HG03060 (cell line): ENCODE results near the gene ARIH1.
"Not testable (repeated sequence)": the region's sequence is repeated elsewhere in the genome, so short reads cannot be mapped to it uniquely, and the experiment has no call there.

Experiments used
- ATAC-seq: cut with Tn5 transposase; IDR thresholded peaks from one replicate; pipeline ENCODE4 v1.9.1; 2021; ENCODE audit warnings: low read depth, moderate number of reproducible peaks; ENCODE audit not compliant: unreplicated experiment

The ARIH1 gene

DNA sequence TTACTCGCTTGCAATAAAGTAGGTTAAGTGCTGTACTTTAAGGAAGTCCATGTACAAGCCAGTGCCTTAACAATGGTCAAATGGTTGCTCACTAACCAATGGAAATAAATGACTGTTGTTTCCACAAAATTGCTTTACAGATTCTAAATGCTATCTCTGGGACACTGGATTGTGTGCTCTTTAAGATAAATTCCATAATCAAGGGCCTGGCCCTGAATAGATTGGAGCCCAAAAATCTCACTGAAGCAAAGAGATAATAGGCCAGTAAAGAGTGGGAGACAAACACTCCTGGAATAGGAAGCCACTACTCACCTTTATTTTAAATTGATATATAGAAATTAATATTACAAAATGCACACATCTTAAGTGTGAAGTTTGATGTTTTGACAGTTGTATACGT is 118.0 kb downstream of the ARIH1 start:
- no peak for ATAC-seq

DNA sequence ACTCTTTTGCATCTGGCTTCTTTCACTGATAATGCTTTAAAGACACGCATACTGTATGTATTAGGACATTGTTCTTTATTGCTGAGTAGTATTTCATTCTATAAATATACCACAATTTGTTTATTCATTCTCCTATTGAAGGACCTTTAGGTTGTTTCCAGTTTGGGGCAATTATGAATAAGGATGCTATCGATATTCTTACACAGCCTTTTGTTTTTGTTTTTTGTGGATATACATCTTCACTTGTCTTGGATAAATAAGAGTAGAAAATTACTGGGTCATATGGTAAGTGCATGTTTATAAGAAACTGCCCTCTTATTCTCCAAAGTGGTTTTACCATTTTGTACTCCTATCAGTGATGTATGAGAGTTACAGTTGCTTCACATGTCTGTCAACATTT is 118.5 kb downstream of the ARIH1 start:
- ATAC-seq, result no peak

GRCh38 chr15:72593838-72594237 is 119.7 kb downstream of the ARIH1 start:
- ATAC-seq, result no peak

DNA sequence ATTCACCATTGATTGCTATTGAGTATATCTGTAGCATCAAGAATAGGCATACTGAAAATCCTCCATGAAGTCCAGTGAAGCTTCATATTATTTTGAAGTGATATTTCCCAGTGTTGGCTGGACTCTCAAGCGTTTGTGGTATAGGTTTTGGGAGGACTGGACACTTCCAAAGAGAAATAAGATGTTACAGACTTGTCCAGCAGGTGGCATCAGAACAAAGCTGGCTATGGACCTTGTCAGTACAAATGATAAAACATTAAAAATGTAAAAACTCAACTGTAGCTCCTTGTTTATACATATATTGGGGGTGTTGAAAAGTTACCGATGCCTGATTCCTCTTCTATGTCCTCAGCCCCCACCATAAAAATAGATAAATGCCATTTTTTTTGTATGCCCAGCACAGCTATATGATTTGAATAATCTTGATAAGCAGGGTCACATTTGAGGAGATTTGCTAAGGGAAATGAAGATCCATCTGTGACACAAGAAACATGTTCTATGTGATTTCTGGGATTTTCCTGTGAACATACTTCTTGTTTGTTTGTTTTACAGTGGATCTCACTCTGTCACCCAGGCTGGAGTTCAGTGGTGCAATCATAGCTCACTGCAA is 125.8 kb downstream of the ARIH1 start:
- ATAC-seq, result no peak

DNA sequence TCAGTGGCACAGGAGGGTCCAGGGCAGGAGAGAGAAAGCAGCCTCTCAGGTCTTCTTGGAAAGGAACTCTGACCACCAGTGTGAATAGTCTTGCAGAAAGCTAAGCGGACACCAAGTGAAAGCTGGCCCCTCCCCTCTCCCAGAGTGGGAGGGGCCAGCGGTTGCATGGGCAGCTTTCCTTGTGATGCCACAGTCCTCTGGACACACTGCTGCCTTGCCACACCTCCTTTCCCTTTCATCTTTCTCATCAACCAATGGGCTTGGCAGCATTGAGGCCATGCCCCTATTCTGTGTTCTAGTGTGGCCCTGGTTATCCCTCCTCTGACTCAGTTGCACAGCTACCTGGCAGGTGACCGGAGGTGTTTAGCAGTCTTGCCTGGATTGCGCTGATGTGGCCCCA is 130.7 kb downstream of the ARIH1 start:
- no peak for ATAC-seq

GRCh38 chr15:72608084-72608483 is 134.0 kb downstream of the ARIH1 start:
- not testable (repeated sequence) for ATAC-seq

- no peak for ATAC-seq
Observed at GRCh38 chr15:72609862-72610261, 135.7 kb downstream of the ARIH1 start.

GRCh38 chr15:72612324-72612723 is 138.2 kb downstream of the ARIH1 start:
- not testable (repeated sequence) for ATAC-seq

- ATAC-seq, result no peak
Observed at GRCh38 chr15:72614810-72615532, 140.8 kb downstream of the ARIH1 start.

GRCh38 chr15:72615533-72616233 is 141.6 kb downstream of the ARIH1 start:
- not testable (repeated sequence) for ATAC-seq

- ATAC-seq, result no peak
Observed at GRCh38 chr15:72616491-72617210, 142.5 kb downstream of the ARIH1 start.

- not testable (repeated sequence) for ATAC-seq
Observed at GRCh38 chr15:72623854-72624253, 149.7 kb downstream of the ARIH1 start.

- not testable (repeated sequence) for ATAC-seq
Observed at GRCh38 chr15:72626153-72626552, 152.0 kb downstream of the ARIH1 start.

DNA sequence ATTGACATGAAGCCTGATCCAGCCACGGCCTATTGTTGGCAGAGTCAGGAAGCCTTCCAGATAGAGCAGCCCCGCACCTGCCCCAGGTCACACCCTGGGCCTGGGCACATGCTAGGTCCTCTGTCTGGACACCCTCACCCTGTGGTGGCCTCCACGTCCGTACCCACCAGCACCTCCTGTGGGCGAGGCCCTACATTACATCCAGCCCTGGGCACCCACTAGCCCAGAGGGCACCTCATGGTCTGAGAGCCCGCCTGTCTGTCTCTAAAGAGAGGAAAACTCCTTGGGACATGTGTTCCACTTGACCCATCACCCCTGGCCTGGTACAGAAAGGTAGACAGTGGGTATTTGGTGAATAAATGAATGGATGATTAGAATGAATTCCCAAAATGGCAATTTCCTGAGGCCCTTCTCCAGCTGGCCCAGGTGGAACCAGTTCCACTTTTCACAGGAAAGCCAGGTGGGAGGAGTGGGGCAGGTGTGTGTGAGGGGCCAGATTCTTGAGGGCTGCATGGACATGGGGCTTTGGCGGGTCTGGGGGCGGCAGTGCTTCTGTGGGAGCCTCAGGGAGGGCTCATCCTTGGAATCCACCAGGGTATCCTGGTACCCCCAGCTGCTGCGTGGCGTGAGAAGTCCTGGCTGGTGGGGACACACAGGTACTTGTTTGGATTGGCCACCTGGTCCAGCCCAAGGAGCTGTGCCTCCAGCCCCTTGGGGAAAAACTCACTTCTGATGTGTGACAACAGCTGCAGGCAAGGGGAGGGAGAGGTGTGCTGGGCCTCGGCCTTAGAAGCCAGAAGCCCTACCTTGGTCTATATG is 154.3 kb downstream of the ARIH1 start:
- not testable (repeated sequence) for ATAC-seq

DNA sequence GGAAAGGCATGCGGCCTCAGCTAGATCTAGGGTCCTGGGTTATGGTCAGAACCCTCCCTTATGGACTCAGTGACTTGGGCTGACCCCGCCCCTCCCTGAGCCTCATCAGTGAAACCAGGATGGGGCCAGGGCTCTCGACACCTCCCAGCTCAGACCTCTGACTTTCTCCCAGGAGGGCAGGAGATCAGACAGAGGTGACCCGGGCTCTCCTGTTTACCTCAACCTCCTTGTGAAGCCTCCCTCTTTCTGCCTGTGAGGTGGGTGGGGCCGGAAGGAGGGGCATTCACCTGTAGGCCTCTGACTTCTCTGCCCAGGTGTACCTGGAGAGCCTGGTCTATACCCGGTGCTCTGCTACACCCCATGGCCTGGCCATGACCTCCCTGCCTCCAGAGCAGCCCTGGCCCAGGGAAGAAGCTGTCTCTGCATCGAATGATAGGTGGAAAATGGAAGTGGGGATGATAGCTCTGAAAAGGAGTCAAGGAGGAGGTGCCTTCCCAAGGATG is 155.0 kb downstream of the ARIH1 start:
- not testable (repeated sequence) for ATAC-seq

DNA sequence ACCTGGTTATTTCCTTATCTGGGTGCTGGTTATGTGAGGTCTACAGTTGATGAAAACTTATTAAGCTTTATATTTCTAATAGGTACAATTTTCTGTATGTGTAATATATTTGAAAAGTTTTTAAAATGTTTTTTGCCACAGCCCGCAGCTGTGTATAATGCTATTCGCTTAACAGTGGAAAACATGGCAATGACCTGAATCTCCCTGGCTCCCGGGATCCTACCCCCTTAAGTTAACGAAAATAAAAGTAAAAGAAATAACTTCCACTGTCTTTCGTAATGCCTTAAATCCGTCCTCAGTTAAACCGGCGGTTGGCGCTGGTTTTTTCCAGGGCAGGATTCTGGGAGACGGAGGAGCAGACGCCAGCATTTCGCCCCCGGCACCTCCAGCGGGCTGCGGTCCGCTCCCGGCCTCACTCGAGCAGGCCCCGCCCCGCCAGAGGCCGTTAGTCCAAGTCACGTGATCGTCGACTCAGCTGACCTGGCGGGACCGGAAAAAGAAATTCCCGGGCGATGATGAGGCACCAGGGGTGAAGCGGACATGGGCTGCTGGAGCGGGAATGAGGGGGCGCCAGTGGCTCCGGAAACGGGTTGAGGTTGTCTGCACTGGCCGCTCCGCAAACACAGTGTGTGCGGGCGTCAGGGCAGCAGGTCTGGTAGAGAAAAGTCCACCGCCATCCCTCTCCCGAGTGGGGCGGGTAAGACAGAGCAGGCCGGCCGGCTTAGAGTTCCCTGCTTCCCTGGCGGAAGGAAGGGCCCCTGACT is 162.6 kb downstream of the ARIH1 start:
- ATAC-seq, result not testable (repeated sequence)

DNA sequence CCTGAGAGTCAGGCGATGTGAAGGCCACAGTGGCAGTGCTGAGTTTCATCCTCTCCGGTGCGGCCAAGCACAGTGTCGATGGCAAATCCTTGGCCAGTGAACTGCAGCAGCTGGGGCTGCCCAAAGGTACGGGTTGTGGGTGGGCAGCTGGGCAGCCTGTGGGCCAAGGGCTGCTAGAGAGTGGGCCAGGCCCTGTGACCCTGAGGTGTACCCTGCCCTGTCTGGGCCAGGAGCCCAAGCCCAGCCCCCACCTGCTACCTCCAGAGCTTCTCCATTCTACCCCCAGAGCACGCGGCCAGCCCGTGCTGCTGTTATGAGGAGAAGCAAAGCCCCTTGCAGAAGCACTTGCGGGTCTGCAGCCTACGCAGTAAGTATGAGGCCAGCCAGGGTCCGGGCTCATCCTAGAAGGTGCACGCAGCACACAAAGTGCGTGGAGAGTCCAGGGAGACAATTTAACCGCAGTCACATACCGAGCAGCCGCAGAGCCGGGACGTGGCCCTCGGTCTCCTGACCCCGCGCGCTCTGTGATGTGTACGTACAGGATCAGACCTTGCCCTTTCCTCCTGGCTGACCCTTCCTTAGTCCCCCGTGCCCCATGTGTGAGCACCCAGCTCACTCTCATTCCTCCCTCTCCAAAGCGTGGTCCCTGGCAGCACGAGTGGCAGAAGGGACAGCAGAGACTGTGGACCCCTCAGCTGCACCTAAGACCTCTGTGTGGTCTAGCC is 165.8 kb downstream of the ARIH1 start:
- ATAC-seq, result not testable (repeated sequence)

DNA sequence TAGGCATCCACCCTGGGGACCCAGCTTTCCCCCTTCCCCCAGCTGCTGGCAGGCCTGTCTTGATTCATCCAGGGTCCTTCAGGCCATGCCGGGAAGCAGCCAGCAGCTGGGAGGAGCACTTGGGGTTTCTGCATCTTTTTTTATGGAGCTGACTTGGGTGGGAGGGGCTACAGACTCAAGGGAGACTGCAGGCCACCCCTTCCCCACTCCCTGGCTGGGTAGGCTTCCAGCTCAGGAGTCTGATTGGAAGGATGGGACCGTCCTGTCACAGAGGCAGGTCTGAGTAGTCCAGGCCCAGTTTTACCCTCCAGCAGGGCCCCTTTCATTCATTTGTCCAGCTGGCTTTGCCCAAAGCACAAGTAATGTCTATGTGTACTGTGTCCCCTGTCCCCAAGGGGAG is 168.1 kb downstream of the ARIH1 start:
- ATAC-seq, result not testable (repeated sequence)
